Stimulated activated memory B cell treated with anti-CD40 and anti-IgM and Interleukin-4, amounts not matched to agents 10 μg/mL and 1 μg/mL and 100 μg/mL, for 72 hours (primary cell): Measurements from ENCODE around the gene RND2.

Source experiments
- ATAC-seq: fragments of 150-1000 bp; cut with Tn5 transposase; 2 replicates; pipeline ENCODE4 v1.10.0; 2021
- H3K27ac Mint-ChIP-seq: one replicate; pipeline ENCODE4 v1.8.0; 2022; ENCODE audit warnings: mild to moderate bottlenecking, mixed read lengths
- H3K27me3 Mint-ChIP-seq: one replicate; pipeline ENCODE4 v1.8.0; 2022; ENCODE audit warnings: mixed read lengths
- H3K36me3 Mint-ChIP-seq: one replicate; pipeline ENCODE4 v1.8.0; 2022; ENCODE audit warnings: mixed read lengths
- H3K4me1 Mint-ChIP-seq: one replicate; pipeline ENCODE4 v1.8.0; 2022; ENCODE audit warnings: mixed read lengths
- H3K4me3 Mint-ChIP-seq: one replicate; pipeline ENCODE4 v1.8.0; 2022; ENCODE audit warnings: mild to moderate bottlenecking, moderate library complexity, mixed read lengths
- H3K9me3 Mint-ChIP-seq: one replicate; pipeline ENCODE4 v1.8.0; 2022; ENCODE audit warnings: mixed read lengths

RND2 gene

DNA sequence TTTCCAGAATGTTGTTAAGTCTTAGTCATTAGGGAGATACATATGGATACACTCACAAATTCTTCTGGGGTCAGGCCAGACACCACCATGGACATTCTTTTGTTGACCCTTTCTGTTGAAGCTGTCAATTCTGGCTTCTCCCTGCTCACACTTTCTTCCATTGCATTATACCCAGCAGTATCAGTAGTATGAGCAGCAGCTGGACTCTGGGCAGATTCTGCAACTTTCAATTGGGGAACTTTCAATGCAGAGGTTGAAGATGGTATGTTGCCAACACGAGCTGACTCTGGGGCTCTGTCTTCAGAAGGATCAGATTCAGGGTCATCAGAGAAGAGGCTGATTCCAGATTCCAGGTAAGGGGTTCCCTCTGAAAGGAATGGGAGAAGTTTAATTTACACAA is 45.8 kb downstream of the RND2 start:
- Mint-ChIP-seq H3K27me3 (no peaks in the 10 kb centered on the region), H3K4me3 (no peak overlapping the region), H3K4me1 (no peaks in the 10 kb centered on the region), H3K36me3 (no peaks in the 10 kb centered on the region), H3K27ac (no peak overlapping the region), H3K9me3 (no peaks in the 10 kb centered on the region)
- ATAC-seq: no peak

GRCh38 chr17:43074869-43075268 is 49.8 kb downstream of the RND2 start:
- no peak for ATAC-seq
- no peaks in the 10 kb centered on the region for H3K27me3 Mint-ChIP-seq
- H3K36me3 Mint-ChIP-seq: no peaks in the 10 kb centered on the region
- H3K4me1 Mint-ChIP-seq: no peaks in the 10 kb centered on the region
- H3K4me3 Mint-ChIP-seq: no peak overlapping the region
- no peak overlapping the region for H3K27ac Mint-ChIP-seq
- H3K9me3 Mint-ChIP-seq: no peaks in the 10 kb centered on the region

GRCh38 chr17:43079641-43080302 is 54.7 kb downstream of the RND2 start:
- no peak for ATAC-seq
- no peaks in the 10 kb centered on the region for H3K9me3 Mint-ChIP-seq
- no peaks in the 10 kb centered on the region for H3K4me1 Mint-ChIP-seq
- no peak overlapping the region for H3K4me3 Mint-ChIP-seq
- H3K27me3 Mint-ChIP-seq: no peaks in the 10 kb centered on the region
- H3K27ac Mint-ChIP-seq: no peak overlapping the region
- no peaks in the 10 kb centered on the region for H3K36me3 Mint-ChIP-seq
